Peyer's patch (tissue), 4 donors: ENCODE measurements around the gene SSBP1.

Experiments used
- POLR2A ChIP-seq, 2 donors: fragments of 450-650 bp; IDR thresholded peaks; one replicate each; pipeline ENCODE4 v1.5.1; 2017; ENCODE audit warnings: antibody characterized with exemption in 2 of 2, mild to moderate bottlenecking in 2 of 2, moderate library complexity in 2 of 2
- TF ChIP-seq, protein P1 (sequence below), 6 experiments: fragments of 450-650 bp in 4 of 6; fragments of 200-600 bp in 2 of 6; sonication (generic) in 1 of 6; IDR thresholded peaks; one replicate each; pipeline ENCODE4 v1.5.1; 2017 to 2019; ENCODE audit warnings: antibody characterized with exemption in 6 of 6, mild to moderate bottlenecking in 3 of 6, moderate library complexity in 1 of 6

DNA sequence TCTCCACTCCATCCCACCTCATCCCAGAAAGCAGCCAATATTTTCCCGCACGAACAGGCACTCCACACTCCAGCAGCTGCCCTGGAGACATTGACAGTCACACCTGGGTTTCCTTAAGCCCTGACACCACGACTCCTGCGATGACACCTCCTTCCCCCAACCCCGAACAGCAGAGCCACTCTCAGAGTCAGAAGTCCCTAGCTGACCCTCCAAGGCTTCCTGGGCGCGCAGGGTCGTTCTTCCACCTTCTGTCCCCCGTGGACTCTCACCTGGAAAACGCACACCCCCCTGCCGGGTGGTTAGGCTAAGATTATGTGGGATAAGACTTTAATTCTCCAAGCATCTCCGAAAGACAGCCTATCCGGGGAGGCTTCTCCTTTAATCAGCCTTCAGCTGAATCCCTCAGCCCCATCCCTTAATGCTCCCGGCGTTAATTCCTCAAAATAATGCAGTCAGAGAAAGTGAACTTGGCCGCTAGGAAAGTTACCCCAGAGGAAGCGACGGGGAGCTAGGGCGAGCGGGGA, 37.2 kb upstream of the SSBP1 start:
- no peak for TF ChIP-seq POLR2A (IDR thresholded peaks at IDR 0.05)
- TF ChIP-seq, protein P1, sequence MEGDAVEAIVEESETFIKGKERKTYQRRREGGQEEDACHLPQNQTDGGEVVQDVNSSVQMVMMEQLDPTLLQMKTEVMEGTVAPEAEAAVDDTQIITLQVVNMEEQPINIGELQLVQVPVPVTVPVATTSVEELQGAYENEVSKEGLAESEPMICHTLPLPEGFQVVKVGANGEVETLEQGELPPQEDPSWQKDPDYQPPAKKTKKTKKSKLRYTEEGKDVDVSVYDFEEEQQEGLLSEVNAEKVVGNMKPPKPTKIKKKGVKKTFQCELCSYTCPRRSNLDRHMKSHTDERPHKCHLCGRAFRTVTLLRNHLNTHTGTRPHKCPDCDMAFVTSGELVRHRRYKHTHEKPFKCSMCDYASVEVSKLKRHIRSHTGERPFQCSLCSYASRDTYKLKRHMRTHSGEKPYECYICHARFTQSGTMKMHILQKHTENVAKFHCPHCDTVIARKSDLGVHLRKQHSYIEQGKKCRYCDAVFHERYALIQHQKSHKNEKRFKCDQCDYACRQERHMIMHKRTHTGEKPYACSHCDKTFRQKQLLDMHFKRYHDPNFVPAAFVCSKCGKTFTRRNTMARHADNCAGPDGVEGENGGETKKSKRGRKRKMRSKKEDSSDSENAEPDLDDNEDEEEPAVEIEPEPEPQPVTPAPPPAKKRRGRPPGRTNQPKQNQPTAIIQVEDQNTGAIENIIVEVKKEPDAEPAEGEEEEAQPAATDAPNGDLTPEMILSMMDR (IDR thresholded peaks at IDR 0.05): no peak
